Stomach (tissue), 9 donors: ENCODE data around the gene SAFB. TPM values are rescaled to one million over a fixed set of nuclear protein-coding genes. Genes with fewer than 3 reads are reported as not detected.

Experiments
- DNase-seq, 2 donors: peaks; one replicate each; pipeline versions ENCODE4 v3.0.0 to v3.0.0-alpha.2; 2013 to 2019
- H3K27ac ChIP-seq, 5 donors: fragments of 200-600 bp in 4 of 5; sonication (generic) in 4 of 5; one replicate each; pipeline ENCODE4 v1.5.1; 2013 to 2019; ENCODE audit warnings: mild to moderate bottlenecking in 1 of 5, moderate library complexity in 1 of 5
- H3K27me3 ChIP-seq, 3 donors: fragments of 200-600 bp; sonication (generic); one replicate each; pipeline ENCODE4 v1.5.1; 2017 to 2019; ENCODE audit warnings: mixed run types in 1 of 3
- H3K36me3 ChIP-seq, 4 donors: fragments of 200-600 bp; sonication (generic); 1 replicate in 3 of 4; 2 replicates in 1 of 4; pipeline ENCODE4 v1.5.1; 2016 to 2019
- H3K4me1 ChIP-seq, 4 donors: fragments of 200-600 bp; sonication (generic); one replicate each; pipeline ENCODE4 v1.5.1; 2016 to 2019
- H3K4me3 ChIP-seq, 4 donors: fragments of 200-600 bp; sonication (generic) in 3 of 4; one replicate each; pipeline ENCODE4 v1.5.1; 2016 to 2019; ENCODE audit warnings: mild to moderate bottlenecking in 1 of 4
- H3K9me3 ChIP-seq, 4 donors: fragments of 200-600 bp; sonication (generic); one replicate each; pipeline ENCODE4 v1.5.1; 2016 to 2019
- EP300 ChIP-seq: sonication (generic); formaldehyde crosslinking; IDR thresholded peaks from one replicate; pipeline ENCODE4 v1.6.1; 2017; ENCODE audit warnings: antibody characterized with exemption
- POLR2A ChIP-seq, 4 donors: fragments of 450-650 bp; IDR thresholded peaks; one replicate each; pipeline ENCODE4 v1.6.1; 2016; ENCODE audit warnings: antibody characterized with exemption in 4 of 4, control low read depth in 2 of 4, mild to moderate bottlenecking in 1 of 4, moderate library complexity in 1 of 4
- POLR2AphosphoS5 ChIP-seq, 3 donors: sonication (generic); formaldehyde crosslinking; IDR thresholded peaks; one replicate each; pipeline ENCODE4 v1.6.1; 2016; ENCODE audit warnings: antibody characterized with exemption in 3 of 3
- WGBS, 5 donors: extraction: QIAGEN DNeasy Blood & Tissue Kit in 3 of 5; methylation state at CpG; one replicate each; pipeline versions ENCODE4 v1.1.5 to v1.1.7; 2013 to 2018; 5-methylcytosine and 5-hydroxymethylcytosine counted together
- intact Hi-C: fragments of 100-400 bp; cut with DNase I; formaldehyde crosslinking; loops from one replicate; pipeline ENCODE4 v1.15.1; 2023; ENCODE audit warnings: low total_unique reads
- polyA plus RNA-seq, 3 donors: library from polyadenylated mRNA; stranded (reverse); fragments of 200-250 nt; gene quantifications; one replicate each; pipeline ENCODE4 v1.2.3, GENCODE V29; 2013
- total RNA-seq, 5 donors: library from RNA; depleted of rRNA; stranded (reverse); fragments of >200 nt; gene quantifications; one replicate each; pipeline versions ENCODE4 v1.1.0 to v1.2.3, GENCODE V29; 2014 to 2016
- TF ChIP-seq, protein P1 (sequence below), 7 experiments: fragments of 450-650 bp in 4 of 7; fragments of 200-600 bp in 3 of 7; sonication (generic) in 3 of 7; IDR thresholded peaks; one replicate each; pipeline ENCODE4 v1.5.1; 2016 to 2019; ENCODE audit warnings: antibody characterized with exemption in 7 of 7, control low read depth in 2 of 7, mild to moderate bottlenecking in 1 of 7
- donor health status: healthy with polysubstance abuse.
- donor health status: Bipolar disorder and iron deficiency.
- donor health status: healthy.

SAFB gene
- total and polyA plus RNA-seq, 8 donors = 33.1 to 636 (median 70.7) TPM

DNA sequence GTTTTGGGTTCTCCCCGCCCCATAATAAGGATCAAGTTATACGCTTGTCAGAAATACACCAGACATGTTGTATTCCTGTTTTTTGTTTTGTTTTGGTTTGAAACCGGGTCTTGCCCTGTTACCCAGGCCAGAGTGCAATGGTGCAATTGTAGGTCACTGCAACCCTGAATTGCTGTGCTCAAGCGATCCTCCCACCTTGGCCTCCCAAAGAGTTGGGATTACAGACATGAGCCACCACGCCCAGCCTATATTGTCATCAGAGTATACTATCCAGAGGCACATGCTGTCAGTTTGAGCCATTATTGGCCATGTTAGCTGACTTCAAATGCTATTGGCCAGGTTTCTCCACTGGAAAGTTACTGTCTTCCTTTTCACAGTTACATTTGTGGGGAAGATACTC is 9.8 kb downstream of the SAFB start:
- H3K9me3 ChIP-seq = no peaks in the 10 kb centered on the region
- peaks cover 50 to 98% (median 73%) of the 10 kb centered on the region in 4 donors for H3K4me1 ChIP-seq
- peaks cover 14 to 38% (median 34%) of the 10 kb centered on the region in 4 donors for H3K36me3 ChIP-seq
- no peak for DNase-seq
- H3K27me3 ChIP-seq = no peaks in the 10 kb centered on the region
- H3K4me3 ChIP-seq = no peak overlapping the region
- TF ChIP-seq, protein P1, sequence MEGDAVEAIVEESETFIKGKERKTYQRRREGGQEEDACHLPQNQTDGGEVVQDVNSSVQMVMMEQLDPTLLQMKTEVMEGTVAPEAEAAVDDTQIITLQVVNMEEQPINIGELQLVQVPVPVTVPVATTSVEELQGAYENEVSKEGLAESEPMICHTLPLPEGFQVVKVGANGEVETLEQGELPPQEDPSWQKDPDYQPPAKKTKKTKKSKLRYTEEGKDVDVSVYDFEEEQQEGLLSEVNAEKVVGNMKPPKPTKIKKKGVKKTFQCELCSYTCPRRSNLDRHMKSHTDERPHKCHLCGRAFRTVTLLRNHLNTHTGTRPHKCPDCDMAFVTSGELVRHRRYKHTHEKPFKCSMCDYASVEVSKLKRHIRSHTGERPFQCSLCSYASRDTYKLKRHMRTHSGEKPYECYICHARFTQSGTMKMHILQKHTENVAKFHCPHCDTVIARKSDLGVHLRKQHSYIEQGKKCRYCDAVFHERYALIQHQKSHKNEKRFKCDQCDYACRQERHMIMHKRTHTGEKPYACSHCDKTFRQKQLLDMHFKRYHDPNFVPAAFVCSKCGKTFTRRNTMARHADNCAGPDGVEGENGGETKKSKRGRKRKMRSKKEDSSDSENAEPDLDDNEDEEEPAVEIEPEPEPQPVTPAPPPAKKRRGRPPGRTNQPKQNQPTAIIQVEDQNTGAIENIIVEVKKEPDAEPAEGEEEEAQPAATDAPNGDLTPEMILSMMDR (IDR thresholded peaks at IDR 0.05) = no peak
- TF ChIP-seq POLR2AphosphoS5 (IDR thresholded peaks at IDR 0.05) = no peak
- TF ChIP-seq POLR2A (IDR thresholded peaks at IDR 0.05) = no peak
- no peak for TF ChIP-seq EP300
- intact Hi-C loops = no loop called here
- WGBS, 5 donors = 80 to 90% (median 85%) methylated on average over 5 of the region's 5 CpGs
- H3K27ac ChIP-seq = peak overlapping the region in 1 of 5 donors; percentile 38

DNA sequence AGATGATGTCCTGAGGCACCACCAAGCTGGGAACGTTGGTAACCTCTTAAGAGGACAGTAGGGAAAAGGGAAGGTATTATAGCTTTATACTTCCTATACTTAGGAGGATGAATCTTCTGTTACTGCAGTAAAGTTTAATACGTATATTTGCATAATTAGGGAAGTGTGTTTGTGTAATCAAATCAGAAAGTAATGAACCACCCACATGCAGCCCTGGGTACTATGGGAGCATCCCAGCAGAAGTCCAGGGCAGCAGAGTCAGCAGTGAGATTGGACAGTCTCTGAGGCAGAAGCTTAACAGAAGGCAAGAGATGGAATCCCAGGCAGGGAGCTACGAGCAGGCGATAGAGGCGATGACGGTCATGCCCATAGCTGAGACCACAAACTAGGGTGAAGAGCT is 12.5 kb downstream of the SAFB start:
- H3K4me1 ChIP-seq = peaks cover 31 to 94% (median 57%) of the 10 kb centered on the region in 4 donors
- no peak overlapping the region for H3K27ac ChIP-seq
- peaks cover 0 to 12% (median 11%) of the 10 kb centered on the region in 4 donors for H3K36me3 ChIP-seq
- WGBS, 5 donors = 83 to 88% (median 83%) methylated on average over 6 of the region's 6 CpGs
- DNase-seq = no peak
- H3K9me3 ChIP-seq = no peaks in the 10 kb centered on the region
- TF ChIP-seq POLR2A (IDR thresholded peaks at IDR 0.05) = no peak
- no peak for TF ChIP-seq POLR2AphosphoS5 (IDR thresholded peaks at IDR 0.05)
- TF ChIP-seq, protein P1 (IDR thresholded peaks at IDR 0.05) = no peak
- TF ChIP-seq EP300 = no peak
- H3K4me3 ChIP-seq = no peak overlapping the region
- intact Hi-C loops = no loop called here
- no peaks in the 10 kb centered on the region for H3K27me3 ChIP-seq

- no peak overlapping the region for H3K4me3 ChIP-seq
- WGBS, 5 donors = 47 to 65% (median 55%) methylated on average over 1 of the region's 1 CpG
- peaks cover 7 to 88% (median 34%) of the 10 kb centered on the region in 4 donors for H3K4me1 ChIP-seq
- no peaks in the 10 kb centered on the region for H3K27me3 ChIP-seq
- H3K9me3 ChIP-seq = no peaks in the 10 kb centered on the region
- H3K27ac ChIP-seq = peak overlapping the region in 1 of 5 donors; percentile 46
- no peak for TF ChIP-seq POLR2A (IDR thresholded peaks at IDR 0.05)
- TF ChIP-seq POLR2AphosphoS5 (IDR thresholded peaks at IDR 0.05) = peak in 1 of 3 donors; percentile 39
- no peak for DNase-seq
- H3K36me3 ChIP-seq = peaks cover 5 to 35% (median 27%) of the 10 kb centered on the region in 4 donors
- intact Hi-C loops = no loop called here
These were observed 15.1 kb downstream of the SAFB start for GRCh38 chr19:5637971-5638370.

GRCh38 chr19:5641171-5641570 is 18.3 kb downstream of the SAFB start:
- TF ChIP-seq EP300 = no peak
- TF ChIP-seq POLR2AphosphoS5 (IDR thresholded peaks at IDR 0.05) = no peak
- TF ChIP-seq POLR2A (IDR thresholded peaks at IDR 0.05) = no peak
- TF ChIP-seq, protein P1 (IDR thresholded peaks at IDR 0.05) = no peak
- Histone ChIP-seq H3K9me3 (no peaks in the 10 kb centered on the region), H3K36me3 (peaks cover 19 to 67% (median 54%) of the 10 kb centered on the region in 4 donors), H3K4me3 (no peak overlapping the region), H3K4me1 (peaks cover under 1 to 73% (median 16%) of the 10 kb centered on the region in 4 donors), H3K27me3 (no peaks in the 10 kb centered on the region), H3K27ac (no peak overlapping the region)
- intact Hi-C loops = no loop called here
- no peak for DNase-seq
- 85 to 97% (median 91%) methylated on average over 4 of the region's 4 CpGs for WGBS, 5 donors

GRCh38 chr19:5642204-5642603 is 19.3 kb downstream of the SAFB start:
- H3K27me3 ChIP-seq = no peaks in the 10 kb centered on the region
- peaks cover 30 to 73% (median 62%) of the 10 kb centered on the region in 4 donors for H3K36me3 ChIP-seq
- H3K9me3 ChIP-seq = no peaks in the 10 kb centered on the region
- TF ChIP-seq, protein P1 (IDR thresholded peaks at IDR 0.05) = no peak
- intact Hi-C loops = no loop called here
- no peak overlapping the region for H3K4me3 ChIP-seq
- WGBS, 5 donors = 81 to 93% (median 88%) methylated on average over 2 of the region's 2 CpGs
- peak in 1 of 2 donors; percentile 5 for DNase-seq
- H3K27ac ChIP-seq = no peak overlapping the region
- peaks cover 0 to 63% (median 12%) of the 10 kb centered on the region in 4 donors for H3K4me1 ChIP-seq
